Left lobe of liver (tissue), 2 donors: ENCODE data around the gene EEF1G. TPM values are rescaled to one million over a fixed set of nuclear protein-coding genes. Genes with fewer than 3 reads are reported as not detected.
"Not testable (repeated sequence)": the region's sequence is repeated elsewhere in the genome, so short reads cannot be mapped to it uniquely, and the experiment has no call there.

Experiments
- ATAC-seq: fragments of 200-7000 bp; cut with Tn5 transposase; one replicate; pipeline ENCODE4 v1.9.1; 2020; ENCODE audit warnings: mild to moderate bottlenecking, moderate library complexity
- DNase-seq: peaks from one replicate; pipeline ENCODE4 v3.0.0-alpha.2; 2020; ENCODE audit warnings: low spot score
- total RNA-seq: library from RNA; stranded (reverse); gene quantifications from one replicate; pipeline ENCODE4 v1.2.1, GENCODE V29; 2021
- donor health status: DM: no; HTN: no; CAD: no; lungs with moderate emphysema.
- donor health status: DM: no; HTN: yes; CAD: no.

Gene EEF1G, protein sequence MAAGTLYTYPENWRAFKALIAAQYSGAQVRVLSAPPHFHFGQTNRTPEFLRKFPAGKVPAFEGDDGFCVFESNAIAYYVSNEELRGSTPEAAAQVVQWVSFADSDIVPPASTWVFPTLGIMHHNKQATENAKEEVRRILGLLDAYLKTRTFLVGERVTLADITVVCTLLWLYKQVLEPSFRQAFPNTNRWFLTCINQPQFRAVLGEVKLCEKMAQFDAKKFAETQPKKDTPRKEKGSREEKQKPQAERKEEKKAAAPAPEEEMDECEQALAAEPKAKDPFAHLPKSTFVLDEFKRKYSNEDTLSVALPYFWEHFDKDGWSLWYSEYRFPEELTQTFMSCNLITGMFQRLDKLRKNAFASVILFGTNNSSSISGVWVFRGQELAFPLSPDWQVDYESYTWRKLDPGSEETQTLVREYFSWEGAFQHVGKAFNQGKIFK
- 441 TPM for total RNA-seq

- DNase-seq = peak; percentile 99
- ATAC-seq = peak; percentile 90
These were observed at the start of gene EEF1G for GRCh38 chr11:62573592-62574362. EEF1G (minus strand) TSS chr11:62573891; CDS start chr11:62573842, 49 bp downstream.

DNA sequence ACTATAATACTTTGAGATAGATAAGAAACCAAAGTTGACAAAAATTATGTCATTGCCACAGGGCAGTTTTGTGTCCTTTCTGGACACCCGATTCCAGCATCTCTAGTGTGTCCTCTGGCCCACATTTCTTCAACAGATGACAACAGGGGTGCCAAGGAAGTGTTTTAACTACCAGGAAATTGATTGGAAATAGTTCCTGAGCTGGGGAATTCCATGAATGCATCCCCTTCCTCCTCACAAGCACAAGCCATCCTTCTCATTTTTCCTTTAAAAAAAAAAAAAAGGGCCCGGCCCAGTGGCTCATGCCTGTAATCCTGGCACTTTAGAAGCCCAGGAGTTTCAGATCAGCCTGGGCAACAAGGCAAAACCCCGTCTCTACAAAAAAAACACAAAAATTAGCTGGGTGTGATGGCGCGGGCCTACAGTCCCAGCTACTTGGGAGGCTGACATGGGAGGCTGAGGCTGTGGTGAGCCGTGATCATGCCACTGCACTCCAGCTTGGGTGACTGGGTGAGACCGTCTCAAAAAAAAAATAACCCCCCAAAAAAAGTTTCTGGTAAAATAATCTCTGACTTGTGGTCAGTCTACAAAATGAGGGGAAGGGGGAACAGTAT lies 48.9 kb upstream of the EEF1G start:
- DNase-seq = no peak
- ATAC-seq = no peak

DNA sequence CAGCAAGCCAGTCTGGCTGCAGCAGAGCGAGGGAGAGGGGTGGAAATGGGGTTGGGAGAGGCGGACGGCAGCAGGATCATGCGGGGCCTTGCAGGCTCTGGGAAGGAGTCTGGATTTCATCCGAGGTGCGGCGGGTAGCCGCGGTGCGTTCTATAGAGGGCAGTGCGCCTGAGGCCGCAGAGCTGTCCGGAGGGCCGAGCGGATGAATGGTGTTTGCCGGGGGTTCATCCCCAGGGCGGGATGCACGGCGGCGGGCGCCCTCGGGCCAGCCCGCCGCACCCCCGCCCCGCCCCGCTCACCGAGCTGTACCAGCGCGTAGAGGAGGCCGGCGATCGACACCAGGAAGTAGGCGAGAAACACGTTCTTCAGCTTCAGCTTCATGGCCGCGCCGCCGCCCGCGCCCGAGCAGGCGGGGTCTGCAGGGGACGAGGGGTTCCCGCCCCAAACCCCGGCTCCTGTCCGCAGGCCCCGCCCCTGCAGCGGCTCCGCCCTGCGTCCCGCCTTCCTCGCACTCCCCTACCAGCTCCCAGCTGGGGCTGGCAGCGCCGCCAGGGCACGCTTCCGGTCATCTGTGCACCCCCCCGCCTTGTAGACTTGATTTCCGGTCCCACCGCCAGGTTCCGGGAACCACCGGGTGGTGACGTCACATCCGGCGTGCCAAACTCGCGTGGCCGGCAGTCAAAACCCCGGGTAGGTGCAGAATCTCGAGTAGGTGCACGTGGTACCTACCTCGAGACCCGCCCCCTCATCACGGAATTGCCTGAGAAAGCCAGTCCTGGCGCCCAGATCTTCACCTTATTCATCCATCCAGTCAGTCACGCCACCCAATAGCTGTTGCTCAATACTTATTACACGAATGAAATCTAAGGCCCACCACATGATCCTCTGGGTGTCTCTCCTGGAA lies 48.1 kb upstream of the EEF1G start, which contains the start of gene B3GAT3:
TSS of gene B3GAT3 (minus strand) at position 420 of the 904 bp plus-strand sequence. CDS start at position 381, 39 bp downstream.
- peak; percentile 99 for DNase-seq

GRCh38 chr11:62621027-62621566 lies 47.4 kb upstream of the EEF1G start:
- no peak for DNase-seq
- ATAC-seq = no peak

More for the DNA sequence above, 48.1 kb upstream of the EEF1G start, which contains the start of gene B3GAT3:
- peak; percentile 98 for ATAC-seq

DNA sequence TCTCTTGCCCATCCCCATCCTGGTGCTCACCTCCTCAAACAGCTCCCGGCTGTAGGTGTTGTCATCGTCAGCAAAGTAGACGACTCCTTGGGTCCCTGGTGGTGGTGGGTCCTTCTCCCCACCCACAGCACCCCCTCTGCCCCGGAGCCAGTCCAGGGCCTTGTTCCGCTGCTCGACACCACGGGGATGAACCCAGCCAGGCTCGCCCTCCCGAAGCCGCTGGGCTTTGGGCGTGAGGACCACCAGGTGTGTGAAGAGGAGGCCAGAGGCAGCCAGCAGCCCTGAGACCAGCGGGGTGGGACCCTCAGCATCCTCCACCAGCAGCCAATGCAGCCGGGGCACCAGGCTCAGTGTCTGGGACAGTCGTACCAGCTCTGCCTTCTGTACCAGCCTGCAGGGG lies 43.3 kb upstream of the EEF1G start:
- not testable (repeated sequence) for DNase-seq

DNA sequence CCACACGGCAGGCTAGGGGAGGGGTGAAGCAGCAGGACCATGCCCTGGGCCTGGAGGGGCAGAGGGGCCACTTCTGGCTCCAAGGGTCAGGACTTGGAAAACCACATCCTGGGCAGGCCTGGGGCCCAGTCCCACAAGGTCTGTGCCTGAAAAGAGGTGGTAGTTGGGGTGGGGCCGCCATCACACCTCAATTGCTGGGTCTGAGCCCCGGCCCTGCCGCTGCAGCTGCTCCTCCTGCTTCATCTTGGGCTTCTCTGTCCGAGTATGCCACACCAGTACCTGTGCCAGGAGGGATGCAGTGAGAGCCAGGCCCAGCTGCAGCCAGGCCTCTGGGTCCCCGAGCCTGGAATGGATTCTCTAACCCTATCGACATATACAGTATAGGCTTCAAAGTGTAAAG lies 41.8 kb upstream of the EEF1G start:
- DNase-seq = no peak
- no peak for ATAC-seq

More for the DNA sequence above, 43.3 kb upstream of the EEF1G start:
- ATAC-seq = not testable (repeated sequence)

DNA sequence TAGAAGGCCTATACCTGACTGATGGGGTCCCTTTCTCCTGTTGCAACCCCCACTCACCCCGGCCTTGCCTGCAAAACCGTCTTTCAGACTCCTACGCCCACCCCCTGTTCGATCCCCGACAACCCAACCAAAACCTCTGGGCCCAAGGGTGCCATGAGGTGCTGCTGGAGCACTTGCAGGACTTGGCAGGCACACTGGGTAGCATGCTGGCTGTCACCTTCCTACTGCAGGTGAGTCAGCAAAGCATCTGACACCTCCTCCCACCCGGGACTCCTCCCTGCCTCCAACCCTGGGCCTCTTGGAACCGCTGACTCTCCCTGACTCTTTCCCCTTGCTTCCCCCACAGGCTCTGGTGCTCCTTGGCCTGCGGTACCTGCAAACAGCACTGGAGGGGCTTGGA lies 40.6 kb upstream of the EEF1G start:
- ATAC-seq (no peak), DNase-seq (no peak)

DNA sequence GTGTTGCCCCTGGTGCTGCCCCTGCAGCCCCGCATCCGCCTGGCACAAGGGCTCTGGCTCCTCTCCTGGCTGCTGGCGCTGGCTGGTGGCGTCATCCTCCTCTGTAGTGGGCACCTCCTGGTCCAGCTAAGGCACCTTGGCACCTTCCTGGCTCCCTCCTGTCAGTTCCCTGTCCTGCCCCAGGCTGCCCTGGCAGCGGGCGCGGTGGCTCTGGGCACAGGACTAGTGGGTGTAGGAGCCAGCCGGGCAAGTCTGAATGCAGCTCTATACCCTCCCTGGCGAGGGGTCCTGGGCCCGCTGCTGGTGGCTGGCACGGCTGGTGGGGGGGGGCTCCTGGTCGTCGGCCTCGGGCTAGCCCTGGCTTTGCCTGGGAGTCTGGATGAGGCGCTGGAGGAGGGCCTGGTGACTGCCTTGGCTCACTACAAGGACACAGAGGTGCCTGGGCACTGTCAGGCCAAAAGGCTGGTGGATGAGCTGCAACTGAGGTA lies 39.6 kb upstream of the EEF1G start:
- DNase-seq (no peak), ATAC-seq (peak; percentile 24)

GRCh38 chr11:62612366-62613290 lies 38.9 kb upstream of the EEF1G start, which contains the start of the genes EML3 and ROM1:
EML3 (minus strand) TSS chr11:62612775; CDS start chr11:62612457, 318 bp downstream.
ROM1 (plus strand) TSS chr11:62613257; CDS start chr11:62613282, 25 bp downstream.
- DNase-seq = peak; percentile 87
- peak; percentile 87 for ATAC-seq

GRCh38 chr11:62611705-62612365 lies 38.1 kb upstream of the EEF1G start:
- ATAC-seq (no peak), DNase-seq (no peak)

DNA sequence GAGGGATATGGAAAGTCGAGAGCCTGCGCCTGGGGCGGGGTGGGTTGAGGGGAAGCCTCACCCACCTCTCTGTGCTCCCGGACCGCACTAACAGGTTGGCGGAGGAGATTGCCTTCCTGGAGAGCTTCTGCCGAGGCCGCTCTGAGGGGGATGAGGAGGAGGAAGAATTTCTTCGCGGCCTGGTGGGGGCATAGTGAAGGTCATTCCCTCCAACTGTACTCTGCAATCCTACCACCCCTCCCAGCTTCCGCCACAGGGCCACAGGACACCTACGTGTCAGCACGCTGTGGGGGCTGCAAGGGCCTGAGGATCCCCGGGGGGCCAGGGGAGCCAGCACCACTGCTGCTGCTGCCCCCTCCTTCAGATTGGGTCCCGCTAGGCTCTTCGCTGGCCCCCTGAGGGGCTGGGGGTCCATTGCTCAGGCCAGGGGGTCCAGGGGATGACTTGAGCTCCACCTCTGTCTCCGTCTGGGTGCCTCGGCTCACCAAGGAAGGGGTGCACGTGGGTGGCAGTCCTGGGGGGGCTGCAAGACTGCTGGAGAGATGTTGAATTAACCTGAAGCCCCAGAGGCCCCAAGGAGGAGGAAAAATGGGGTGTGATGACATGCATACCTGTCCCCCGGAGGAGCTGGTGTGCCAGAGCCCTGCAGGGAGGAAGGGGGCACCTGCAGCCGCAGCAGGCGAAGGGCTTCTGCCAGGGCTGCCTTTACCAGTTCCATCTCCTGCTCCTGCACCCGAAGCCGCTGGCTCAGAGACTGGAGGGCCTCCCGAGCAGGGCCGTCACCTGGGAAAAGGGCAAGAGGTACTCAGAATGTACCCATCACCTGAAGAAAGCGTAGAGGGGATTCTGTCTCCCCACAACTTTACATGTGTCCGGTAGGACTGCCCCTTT lies 37.4 kb upstream of the EEF1G start:
- no peak for DNase-seq
- ATAC-seq = no peak

GRCh38 chr11:62610403-62610802 lies 36.7 kb upstream of the EEF1G start:
- ATAC-seq (no peak), DNase-seq (no peak)

DNA sequence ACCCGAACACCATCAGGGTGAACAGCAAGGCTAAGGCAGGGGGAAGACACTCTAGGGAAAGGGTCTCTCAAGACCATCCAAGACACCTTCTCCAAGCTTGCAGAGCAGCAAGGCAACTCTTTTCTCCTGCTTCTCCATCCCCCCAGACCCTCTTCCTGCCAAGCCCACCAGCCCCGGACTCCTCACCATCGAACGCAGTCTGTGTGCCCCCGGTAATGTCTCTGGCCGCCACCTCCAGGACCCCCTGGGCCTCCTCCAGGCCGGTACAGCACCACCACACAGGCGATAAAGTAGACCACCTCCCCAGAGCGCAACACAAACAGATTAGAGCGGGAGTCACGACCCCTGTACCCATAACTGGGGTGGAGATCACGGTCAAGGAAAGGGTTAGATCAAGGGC lies 35.1 kb upstream of the EEF1G start:
- DNase-seq (no peak), ATAC-seq (no peak)

- DNase-seq (no peak), ATAC-seq (no peak)
These were observed 34.0 kb upstream of the EEF1G start for GRCh38 chr11:62607714-62608113.

GRCh38 chr11:62605902-62606301 lies 32.2 kb upstream of the EEF1G start:
- DNase-seq = no peak

GRCh38 chr11:62605467-62605866 lies 31.8 kb upstream of the EEF1G start:
- ATAC-seq (no peak), DNase-seq (no peak)

More at GRCh38 chr11:62605902-62606301, 32.2 kb upstream of the EEF1G start:
- ATAC-seq = no peak
